CD4-positive, alpha-beta T cell treated with Interleukin-1 beta for 1 hour (primary cell): ENCODE results near the gene NCOA3.
A peak's percentile ranks its signal among the peaks of the same experiment; 100 is the strongest.
"Not testable (repeated sequence)": the region's sequence is repeated elsewhere in the genome, so short reads cannot be mapped to it uniquely, and the experiment has no call there.

ENCODE experiments used
- DNase-seq, 2 donors: peaks; one replicate each; pipeline ENCODE4 v3.0.0-alpha.2; 2020 to 2022

Gene NCOA3

DNA sequence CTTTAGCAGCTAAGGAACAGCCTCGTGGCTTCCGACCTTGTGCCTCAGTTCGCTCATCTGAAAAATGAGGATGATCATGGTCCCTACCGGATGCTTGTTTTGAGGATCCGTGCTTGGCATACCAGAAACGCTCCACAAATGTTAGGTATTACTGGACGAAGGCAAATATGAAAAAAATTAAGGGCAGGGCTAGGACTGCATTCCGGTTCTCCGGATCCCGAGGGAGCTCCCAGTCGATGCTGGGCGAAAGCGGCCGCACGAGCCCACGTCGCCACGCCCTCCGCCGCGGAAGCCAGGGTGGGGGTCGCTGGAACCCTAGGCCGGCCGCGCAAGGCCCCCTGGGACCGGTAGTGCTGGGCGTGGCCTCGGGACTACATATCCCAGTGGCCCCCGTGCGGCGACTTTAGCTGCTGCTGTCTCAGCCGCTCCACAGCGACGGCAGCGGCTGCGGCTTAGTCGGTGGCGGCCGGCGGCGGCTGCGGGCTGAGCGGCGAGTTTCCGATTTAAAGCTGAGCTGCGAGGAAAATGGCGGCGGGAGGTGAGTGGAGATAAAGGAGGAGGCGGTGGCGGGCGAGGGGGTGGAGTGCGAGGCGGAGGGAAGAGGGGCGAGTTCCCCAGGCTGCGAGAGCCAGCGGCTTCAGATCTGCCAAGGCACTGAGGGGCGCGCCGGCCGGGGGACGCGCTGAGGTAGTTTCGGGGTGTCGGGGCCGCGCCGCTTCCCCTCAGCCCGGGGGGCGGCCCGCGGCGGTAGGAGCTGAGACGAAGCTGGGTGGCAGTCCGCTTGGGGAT lies at the start of gene NCOA3:
Gene NCOA3 (plus strand): TSS at position 406 of the 789 bp plus-strand sequence. CDS start 120,361 bp downstream, outside the sequence.
- peak; percentile 90 to 92 for DNase-seq

DNA sequence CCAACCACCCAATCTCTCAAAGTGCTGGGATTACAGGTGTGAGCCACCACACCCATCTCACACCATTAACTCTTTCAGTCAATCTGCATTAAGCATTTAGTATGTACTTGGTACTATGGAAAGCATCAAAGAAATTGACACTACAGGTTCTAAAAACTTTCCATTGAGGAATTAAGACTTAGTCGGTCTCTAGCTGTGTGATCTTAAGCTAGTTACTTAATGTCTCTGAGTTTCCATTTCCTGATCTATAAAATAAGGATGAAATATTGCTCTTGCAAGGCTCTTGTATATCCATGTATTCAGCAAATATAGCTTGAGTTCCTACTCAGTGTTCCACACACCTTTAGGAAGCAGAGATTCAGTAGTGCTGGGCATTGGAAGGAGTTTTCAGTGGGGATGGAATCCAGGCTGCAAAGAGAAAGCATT lies 48.9 kb upstream of the NCOA3 start:
- DNase-seq = no peak

DNA sequence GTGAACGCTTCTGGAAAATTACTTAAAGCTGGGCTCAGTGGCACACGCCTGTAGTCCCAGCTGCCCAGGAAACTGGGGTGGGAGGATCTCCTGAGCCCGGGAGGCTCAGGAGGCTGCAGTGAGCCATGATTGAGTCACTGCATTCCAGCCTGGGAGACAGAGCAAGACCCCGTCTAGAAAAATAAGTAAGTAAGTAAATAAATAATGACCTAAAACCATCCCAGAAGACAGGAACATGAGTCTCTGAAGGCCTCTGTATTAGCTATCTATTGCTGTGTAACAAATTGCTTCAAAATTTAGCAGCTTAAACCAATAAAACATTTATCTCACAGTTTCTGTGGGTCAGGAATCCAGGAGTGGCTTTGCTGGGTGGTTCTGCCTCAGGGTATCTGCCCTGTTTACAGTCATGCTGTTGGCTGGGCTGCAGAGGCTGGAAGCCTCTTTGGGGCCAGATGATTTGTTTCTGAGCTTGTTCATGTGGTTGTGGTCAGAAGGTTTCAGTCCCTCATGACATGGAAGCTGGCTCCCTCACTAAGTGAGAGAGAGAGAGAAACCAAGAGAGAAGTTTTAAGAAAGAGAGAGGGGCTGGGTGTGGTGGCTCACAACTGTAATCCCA lies 48.4 kb upstream of the NCOA3 start:
- DNase-seq = no peak

DNA sequence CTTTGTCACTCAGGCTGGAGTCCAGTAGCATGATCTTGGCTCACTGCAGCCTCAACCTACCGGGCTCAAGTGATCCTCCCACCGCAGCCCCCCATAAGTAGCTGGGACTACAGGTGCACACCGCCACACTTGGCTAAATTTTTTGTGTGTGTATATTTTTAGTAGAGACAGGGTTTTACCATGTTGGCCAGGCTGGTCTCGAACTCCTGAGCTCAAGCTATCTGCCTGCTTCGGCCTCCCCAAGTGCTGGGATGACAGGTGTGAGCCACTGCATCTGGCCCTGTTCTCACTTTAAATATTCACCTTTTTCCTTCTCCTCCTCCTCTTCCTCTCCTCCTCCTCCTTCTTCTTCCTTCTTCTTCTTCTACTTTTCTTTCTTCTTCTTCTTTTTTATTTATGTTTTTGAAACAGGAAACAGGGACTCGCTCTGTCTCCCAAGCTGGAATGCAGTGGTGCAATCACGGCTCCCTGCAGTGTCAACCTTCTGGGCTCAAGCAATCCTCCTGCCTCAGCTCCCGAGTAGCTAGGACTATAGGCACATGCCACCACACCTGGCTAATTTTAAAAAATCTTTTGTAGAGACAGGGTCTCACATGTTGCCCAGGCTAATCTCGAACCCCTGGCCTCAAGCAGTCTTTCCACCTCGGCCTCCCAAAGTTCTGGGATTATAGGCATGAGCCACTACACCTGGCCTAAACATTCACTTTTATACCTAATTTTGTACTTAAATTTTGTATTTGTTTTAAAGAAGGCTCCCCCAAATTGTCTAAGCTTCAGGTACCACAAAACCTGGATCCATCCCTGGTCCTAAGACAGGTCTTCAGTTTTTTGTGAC lies 47.2 kb upstream of the NCOA3 start:
- DNase-seq = no peak

DNA sequence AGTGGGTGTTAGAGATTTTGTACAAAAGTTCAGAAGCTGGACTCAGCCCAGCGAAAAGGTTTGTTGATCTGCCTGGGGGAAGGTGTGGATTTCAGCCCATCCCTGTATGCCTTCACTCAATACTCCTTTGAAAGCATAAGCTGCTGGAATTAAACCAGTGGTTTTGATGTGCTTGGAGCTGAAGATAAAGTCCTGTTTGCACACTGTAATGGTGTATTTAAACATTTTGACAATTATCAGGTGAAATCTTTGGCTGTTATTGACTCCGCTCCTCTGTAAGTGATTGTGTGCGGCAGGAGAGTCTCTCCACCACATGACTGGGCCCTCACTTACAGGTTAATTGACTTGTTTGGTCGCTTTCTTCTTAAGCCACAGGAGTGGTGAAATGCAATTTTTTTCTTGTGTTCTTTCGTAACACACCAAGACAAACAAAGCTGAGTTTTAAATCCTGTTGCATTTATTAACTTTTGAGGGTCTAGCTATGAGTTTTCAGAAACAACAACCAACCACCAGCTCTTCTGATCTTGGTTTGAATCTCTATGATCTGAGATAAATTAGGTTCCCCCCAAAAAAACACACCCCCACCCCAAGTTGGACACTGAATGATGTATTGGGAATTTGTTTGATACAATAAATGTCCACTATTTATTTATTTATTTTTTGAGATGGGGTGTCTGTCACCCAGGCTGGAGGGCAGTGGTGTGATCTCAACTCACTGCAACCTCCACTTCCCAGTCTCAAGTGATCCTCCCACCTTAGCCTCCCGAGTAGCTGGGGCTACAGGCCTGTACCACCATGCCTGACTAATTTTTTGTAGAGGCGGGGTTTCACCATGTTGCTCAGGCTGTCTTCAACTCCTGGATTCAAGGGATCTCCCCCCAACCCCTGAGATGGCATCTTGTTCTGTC lies 46.3 kb upstream of the NCOA3 start:
- no peak for DNase-seq

DNA sequence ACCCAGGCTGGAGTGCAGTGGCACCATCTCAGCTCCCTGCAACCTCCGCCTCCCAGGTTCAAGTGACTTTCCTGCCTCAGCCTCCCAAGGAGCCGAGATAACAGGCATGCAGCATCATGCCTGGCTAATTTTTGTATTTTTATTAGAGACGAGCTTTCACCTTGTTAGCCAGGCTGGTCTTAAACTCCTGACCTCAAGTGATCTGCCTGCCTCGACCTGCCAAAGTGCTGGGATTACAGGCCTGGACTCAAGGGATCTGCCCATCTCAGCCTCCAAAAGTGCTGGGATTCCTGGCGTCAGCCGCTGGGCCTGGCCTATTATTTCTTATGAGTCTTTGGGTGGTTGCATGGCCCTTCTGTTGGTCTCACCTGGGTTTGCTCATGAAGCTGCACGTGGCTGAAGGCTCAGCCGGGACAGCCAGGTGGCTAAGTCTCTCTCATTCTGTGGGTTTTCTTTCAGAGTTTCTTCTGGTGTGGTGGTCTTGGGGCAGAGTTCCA lies 45.6 kb upstream of the NCOA3 start:
- DNase-seq = no peak

DNA sequence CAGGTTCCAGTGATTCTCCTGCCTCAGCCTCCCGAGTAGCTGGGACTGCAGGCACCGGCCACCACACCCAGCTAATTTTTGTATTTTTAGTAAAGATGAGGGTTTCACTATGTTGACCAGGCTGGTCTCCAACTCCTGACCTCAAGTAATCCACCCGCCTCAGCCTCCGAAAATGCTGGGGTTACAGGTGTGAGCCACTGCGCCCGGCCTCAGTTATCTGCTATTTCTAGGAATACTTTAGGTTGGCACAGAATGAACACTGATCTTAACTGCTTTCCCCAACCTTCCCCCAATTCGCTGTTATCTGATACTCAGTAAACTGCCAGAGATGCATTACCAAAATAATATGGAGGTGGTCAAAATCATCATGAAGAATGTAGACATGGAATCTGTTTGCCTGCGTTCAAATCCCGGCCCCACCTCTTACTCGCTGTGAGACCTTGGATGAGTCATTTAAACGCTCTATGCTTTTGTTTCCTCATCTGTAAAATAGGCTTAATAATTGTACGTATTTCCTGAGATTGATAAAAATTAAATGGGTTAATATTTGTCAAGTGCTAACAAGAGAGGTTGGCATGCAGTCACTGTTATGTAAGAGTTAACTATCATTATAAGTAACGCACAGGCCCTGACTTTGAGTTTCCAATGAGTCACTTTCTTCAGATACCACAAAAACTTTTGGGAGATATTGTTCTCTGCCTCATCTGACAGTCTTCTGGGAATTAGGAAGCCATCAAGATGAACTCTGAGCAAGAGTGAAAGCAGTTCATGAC lies 44.5 kb upstream of the NCOA3 start:
- DNase-seq = no peak

DNA sequence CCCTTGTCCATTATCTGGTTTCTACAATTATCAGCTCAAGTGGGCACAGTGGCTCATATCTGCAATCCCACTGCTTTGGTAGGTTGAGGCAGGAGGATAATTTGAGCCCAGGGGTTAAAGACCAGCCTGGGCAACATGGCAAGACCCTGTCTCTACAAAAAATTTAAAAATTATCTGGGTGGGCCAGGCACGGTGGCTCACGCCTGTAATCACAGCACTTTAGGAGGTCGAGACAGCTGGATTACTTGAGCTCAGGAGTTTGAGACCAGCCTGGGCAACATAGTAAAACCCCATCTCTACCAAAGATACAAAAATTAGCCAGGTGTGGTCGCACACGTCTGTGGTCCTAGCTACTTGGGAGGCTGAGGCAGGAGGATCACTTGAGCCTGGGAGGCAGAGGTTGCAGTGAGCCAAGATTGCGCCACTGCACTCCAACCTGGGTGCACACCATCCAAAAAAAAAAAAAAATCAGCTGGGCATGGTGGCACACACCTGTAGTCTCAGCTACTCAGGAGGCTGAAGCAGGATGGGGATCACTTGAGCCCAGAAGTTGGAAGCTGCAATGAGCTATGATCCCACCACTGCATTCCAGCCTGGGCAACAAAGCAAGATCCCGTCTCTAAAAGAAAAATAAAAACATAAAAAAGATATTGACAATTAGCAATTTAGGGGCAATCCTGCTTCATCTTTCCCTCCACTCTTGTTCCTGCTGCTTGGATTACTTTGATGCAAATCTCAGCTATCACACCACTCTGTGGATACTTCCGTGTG lies 43.2 kb upstream of the NCOA3 start:
- DNase-seq = not testable (repeated sequence)

DNA sequence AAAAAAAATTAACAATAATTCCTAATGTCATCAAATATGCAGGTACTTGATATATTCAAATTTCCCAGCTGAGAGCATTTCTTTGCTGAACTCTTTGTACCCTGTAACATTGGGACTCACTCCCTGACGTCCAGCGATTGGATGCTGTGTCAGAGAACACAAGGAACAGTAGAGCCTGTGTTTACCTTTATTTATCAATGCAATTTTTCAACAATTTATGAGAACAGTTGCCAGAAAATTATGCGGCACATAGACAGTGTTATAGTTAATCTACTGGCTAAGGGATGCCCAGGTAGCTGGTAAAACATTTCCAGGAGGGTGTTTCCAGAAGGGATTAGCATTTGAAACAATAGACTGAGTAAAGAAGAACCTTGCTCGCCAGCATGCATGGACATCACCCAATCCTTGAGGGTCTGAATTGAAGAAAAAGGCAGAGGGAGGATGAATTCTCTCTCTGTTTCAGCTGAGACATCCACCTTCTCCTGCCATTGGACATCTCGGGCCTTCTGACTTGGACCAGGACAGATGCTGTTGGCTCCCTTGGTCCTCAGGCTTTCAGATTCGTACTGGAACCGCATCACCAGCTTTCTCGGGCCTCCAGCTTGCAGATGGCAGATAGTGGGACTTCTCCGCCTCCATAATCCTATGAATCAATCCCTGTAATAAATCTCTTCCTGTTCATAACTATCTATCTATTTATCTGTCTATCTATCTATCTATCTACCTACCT lies 42.2 kb upstream of the NCOA3 start:
- no peak for DNase-seq

DNA sequence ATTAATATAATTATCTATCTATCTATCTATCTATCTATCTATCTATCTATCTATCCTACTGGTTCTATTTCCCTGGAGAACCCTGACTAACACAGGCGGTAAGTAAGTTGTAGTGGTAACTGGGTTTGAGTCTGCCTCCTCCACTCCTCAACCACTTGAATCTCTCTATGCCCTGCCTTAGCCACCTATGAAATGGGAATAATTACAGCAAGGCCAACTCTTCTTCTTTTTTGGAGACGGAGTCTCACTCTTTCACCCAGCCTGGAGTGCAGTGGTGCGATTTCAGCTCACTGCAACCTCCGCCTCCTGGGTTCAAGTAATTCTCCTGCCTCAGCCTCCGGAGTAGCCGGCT lies 41.0 kb upstream of the NCOA3 start:
- DNase-seq = not testable (repeated sequence)

DNA sequence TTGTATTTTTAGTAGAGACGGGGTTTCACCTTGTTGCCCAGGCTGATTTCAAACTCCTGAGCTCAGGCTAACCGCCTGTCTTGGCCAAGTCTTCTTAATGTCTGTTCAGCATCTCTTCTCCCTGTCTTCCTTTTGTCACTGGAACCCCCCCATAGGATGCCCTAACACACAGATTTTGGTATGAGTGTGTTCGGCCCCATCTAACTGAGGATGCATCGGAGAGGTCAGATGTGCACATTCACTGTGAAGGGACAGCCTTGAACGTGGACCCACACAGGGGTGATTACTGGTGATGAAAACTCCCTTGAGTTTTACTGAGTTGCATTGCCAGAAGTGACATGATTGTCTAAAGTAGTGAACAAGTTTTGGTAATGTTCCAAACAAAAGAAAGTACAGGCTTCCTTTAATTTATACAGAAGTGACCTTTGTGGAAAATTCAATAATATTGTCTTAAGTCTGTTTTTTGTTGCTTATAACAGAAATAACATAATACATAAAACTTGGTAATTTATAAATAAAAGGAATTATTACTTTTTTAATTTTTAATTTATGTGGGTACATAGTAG lies 40.5 kb upstream of the NCOA3 start:
- no peak for DNase-seq

DNA sequence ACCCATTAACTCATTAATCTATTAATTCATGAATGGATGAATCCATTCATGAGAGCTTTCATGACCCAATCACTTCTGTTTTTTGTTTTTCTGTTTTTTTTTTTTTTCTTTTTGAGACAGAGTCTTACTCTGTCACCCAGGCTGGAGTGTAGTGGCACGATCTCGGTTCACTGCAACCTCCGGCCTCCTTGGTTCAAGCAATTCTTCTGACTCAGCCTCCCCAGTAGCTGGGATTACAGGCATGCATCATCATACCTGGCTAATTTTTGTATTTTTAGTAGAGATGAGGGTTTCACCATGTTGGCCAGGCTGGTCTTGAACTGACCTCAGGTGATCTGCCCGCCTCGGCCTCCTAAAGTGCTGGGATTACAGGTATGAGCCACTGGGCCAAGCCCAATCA lies 39.8 kb upstream of the NCOA3 start:
- DNase-seq = not testable (repeated sequence)

DNA sequence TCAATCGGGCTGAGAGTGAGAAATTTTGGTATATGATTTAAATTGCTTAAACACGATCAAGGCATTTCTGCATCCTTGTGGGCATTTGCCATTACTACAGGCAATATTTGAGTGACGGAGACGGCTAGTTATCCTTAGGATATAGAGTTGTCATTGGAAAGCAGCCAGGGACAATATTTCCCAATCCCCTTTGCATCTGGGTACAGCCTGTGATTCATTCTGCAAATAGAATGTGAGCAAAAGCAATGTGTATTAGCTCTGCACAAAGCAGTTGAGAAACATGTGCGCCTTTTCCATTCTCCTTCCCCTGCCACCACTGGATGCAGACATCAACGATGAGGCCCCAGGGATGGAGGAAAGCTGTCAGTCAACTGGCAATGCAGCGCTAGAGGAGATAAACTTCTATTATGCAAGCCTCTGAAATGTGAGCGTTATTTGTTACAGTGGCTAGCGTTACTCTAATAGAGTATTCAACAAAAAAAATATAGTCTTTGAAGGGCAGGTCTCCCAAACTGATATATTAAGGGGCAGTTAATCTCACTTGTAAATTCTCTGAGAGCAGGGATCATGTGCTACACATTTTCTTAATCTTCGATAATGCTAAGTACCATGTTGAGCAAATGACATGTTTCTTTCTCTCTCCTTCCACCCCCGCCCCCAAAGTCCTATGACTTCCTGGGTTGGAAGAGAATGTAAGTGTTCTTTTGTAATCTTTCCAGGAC lies 37.1 kb upstream of the NCOA3 start:
- no peak for DNase-seq

DNA sequence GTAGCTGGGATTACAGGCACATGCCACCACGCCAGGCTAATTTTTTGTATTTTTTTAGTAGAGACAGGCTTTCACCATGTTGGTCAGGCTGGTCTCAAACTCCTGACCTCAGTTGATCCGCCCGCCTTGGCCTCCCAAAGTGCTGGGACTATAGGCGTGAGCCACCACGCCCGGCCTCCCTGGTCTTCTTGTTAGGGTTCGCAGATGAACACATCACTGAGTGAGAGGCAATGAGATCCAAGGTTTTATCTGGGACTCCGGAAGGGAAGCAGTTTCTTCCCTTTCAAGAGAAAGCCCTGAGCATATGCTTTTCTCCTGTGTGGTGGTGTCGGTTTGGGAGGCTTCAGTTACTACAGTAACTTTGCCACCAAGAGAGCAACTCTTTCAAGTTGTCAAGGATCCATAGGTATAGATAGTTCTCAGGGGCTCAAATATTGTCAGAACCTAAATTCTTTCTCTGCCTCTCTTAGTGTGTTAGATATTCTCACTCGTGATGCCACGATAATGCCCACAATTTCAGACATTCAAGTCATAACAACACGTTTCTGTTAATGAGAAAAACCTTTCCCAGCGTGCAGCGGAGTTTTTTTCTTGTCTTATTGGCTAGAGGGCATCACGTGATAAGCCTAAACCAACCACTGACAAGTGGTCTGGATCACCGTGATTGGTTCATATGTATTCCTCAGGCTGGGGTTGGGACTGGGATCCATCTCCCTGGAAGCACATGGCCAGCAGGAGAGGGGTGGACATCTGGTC lies 36.2 kb upstream of the NCOA3 start:
- no peak for DNase-seq

DNA sequence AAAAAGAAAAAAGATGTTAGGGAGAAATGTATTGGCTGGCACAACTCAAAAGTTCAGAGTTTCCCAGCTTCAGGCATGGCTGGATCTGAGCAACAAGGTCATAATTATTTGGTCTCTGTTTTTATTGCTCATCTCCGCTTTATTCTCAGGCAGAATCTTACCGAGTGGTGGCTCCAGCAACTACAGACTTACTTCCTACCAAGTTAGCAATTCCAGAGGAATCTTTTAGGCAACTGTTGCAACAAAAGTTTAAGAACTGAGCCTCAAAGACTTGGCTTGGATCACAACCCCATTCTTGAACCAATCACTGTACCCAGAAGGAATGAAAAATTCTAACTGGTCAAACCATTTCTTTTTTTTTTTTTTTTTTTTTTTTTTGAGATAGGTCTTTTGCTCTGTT lies 35.5 kb upstream of the NCOA3 start:
- no peak for DNase-seq

DNA sequence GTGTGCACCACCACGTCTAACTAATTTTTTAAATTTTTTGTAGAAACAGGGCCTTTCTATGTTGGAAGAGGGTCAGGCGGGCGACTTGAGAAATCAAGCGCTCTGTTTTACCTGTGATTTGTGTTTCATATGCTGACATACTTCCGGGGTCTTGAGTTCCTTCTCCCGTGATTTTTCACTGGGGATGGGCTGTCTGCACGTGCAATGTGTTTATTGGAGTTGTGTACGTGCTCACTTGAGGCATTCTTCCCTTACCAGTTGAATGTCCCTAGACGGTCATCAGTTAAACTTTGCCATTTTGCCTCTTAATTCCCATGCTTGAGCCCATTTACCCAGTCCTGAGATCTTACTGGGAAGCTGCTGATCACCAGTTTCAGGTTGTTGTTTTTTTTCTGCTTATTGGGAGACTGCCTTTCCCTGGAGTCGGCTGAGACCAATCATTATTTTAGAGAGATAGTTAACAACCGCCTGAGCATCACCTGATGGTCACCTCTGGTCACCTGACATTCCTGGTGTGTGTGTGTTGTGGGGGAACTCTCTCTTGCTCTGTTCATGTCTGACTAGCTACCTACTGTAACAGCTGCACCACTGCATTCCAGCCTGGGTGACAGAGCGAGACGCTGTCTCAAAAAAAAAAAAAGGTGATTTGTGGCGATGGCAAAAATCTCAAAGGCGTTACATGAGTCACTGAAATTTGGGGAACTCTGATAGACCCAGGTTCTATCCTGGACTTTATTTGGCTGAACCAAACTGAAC lies 34.8 kb upstream of the NCOA3 start:
- DNase-seq = no peak

DNA sequence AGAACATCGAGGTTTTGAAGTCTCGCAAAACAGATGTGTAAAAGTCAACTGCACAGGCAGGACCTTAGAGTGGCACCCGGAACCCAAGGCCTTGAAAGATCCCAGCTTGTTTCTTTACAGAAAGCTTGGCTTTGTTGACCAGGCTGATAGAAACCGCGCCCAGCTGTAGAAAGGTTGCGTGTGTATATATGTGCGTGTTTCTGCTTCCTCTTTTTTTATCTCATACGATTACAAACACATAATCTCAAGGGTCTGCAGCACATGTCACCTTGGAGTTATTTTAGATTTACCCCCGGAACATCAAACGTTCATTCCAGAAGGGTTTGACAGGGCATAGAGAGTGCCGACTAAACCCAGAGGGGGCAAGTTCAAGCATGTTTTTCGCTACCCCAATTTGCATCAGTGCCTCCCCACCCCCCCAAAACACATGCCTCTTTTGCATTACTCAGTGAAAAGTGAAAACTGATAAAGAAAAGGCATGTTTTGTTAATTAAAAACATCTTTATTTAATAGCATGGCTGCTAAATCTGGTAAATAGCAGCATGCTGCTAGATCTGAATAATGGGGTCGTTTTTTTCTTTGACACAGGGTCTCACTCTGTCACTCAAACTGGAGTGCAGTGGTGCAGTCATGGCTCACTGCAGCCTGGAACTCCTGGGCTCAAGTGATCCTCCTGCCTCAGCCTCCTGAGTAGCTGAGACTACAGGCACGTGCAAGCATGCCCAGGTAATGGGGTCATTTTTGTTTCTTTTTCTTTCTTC lies 33.2 kb upstream of the NCOA3 start:
- DNase-seq = peak in 1 of 2 donors; percentile 41
